Measurements from ENCODE around the gene BCL11B.

The BCL11B gene

DNA sequence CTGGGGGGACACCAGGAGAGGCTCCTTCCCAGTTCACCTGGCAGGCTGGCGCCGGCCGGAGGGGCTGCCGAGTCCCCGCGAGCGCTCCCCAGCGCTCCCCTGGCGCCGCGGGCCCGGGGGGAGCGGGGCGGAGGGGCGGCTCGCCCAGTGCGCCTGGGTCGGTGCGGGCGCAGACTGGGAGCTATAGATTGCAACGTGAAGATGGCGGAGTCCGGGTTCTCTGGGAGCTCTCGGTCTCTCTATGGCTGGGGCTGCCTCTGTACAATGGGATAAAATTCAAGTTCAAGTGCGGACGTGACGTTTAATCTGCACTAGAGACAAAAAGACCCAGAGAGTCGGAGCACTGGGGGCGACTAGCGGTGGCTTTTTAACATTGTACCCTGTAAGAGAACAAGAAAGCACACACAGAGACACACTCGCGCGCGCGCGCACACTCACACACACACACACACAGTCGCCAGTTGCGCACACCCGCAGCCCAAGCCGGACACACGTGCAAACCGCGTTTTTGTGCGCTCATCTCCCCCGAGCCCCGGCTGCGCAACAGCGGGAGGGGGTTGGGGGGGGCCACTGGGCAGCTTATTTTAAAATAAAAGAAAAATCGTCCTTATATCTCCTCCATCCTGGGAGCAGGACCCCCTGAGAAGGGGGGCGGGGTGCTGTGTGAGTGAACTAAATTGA, at the start of gene BCL11B:
BCL11B (minus strand) TSS at position 247 of the 681 bp plus-strand sequence. CDS start 979 bp downstream, outside the sequence.
- peak; percentile 90 for DNase-seq

DNA sequence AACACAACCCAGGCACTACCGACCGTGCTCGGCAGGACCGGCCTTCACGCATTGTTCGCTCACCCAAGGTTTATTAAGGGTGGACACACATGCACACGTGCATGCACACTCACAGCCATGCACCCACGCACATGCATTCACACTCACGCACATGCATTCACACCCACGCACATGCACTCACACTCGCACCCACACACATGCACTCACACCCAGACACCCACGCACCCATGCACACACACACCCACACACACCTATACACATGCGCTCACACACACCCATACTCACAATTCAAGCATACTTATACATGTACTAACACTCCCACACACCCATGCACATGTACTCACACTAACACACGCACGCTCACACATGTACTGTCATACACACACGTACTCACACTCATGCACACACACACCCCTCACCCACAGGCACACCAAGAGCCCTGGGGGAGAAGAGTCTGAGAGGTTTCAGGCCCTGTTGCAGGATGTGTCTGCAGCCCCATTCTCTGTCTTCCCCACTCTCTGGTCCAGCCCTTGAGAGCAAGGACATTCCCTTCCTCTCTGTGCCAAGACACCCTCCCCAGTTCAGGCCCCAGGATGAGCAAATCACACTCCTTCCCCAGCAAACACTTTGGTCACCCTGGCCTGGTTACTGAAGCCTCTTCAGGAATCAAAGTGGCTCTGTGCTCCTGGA, 49.4 kb upstream of the BCL11B start:
- no peak for DNase-seq

DNA sequence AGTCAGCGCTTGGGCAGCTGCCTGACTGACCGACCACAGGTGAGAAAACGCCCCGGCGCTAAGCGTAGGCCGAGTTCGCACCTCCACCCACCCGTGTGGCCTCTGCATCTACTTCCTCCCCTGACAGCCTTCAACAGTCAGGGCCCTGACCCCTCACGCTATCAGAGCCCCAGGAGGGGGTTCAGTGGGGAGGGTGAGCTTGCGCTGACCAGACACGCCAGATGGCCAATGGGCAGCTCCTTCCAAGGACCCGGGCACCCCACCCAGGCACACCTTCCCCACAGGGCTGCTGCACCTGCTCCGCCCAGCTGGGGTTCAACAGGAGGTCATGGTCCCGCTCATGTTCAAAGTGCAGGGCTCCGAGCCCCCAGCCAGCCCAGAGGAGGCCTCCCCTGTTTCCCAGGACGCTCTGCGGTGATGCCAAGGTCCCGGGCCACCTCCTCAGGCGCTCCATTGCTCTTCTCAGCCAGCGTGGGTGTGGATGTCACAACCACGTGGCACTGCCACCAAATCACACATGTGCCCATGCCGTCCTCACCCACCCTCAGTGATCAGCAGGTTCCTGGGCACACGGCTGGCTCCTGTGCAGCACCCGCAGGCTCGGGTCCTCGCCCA, 48.7 kb upstream of the BCL11B start:
- no peak for DNase-seq

DNA sequence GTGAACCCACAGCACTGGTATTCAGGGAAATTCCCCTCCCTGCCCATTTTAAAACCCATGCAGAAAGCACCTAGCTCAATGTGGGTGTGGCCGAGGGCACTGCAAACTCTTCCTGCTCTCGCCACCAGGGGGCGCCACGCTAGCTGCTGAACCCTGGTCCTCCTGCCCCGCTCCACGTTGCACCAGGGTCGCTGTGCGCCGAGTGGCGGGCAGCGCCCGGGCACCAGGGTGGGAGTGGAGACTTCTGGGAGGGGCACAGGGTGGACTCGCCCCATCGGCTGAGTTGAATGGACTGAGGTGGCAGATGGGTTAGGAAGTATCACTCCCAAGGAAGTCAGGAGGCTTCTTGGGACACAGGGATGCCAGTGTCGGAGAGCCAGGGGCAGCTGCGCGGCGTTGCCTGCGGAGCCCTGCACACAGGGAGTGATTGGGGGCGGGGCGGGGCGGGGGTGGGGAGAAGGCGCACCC, 48.1 kb upstream of the BCL11B start:
- DNase-seq, result peak; percentile 76

DNA sequence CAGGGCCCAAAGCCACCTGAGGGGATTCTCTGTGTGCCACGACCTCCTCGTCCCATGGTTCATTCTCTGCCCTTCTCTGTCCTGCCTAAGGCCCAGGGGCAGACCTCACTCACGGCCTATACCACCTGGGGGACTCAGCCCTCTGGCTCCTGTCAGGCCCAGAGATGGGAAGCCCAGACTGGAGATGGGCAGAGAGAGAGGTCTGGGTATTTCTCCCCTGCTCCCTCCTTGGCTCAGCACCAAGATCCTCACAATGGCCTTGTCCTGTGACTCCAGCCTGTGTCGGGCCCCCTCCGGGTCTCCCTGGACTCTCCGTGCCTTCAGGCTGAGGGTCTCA, 46.9 kb upstream of the BCL11B start:
- DNase-seq, result no peak

DNA sequence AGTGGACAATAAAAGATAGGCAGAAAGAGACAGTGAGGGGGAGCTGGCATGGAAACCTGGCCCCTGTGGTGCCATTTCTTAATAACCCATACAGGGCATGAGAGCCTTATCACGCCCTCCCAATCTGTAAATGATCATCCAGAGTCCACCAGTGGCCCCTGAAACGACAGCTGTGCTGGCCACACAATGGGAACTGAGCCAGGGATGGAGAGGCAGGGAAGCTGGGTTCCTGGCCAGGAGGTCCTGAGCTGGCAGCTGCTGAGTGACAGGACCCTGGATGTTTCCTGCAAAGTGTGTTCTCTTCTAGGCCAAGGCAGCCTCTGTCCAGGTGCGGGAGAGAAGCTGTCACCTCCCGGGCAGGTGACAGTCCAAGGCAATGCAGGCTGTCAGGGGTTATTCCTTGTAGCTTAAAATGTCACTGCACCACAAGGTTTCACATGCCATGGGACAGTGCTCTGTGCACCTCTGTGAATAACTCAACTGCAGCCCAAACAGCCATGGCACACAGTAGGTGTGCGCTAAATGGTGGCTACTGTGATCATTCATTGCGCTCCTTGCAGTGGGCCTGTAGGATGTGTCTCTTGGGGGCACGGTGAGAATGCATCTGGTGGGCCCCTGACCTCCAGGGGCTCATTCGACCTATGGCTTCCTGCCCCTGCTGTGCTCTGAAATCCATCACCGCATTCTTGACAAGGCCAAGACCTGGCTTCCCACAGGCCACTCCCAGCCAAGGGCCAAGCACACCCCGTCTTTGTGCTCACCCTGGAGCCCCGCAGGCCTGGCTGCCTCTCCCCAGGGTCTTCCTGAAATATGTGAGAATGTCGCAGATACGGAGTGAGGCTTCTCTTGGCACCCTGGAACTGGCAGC, 46.3 kb upstream of the BCL11B start:
- no peak for DNase-seq

DNA sequence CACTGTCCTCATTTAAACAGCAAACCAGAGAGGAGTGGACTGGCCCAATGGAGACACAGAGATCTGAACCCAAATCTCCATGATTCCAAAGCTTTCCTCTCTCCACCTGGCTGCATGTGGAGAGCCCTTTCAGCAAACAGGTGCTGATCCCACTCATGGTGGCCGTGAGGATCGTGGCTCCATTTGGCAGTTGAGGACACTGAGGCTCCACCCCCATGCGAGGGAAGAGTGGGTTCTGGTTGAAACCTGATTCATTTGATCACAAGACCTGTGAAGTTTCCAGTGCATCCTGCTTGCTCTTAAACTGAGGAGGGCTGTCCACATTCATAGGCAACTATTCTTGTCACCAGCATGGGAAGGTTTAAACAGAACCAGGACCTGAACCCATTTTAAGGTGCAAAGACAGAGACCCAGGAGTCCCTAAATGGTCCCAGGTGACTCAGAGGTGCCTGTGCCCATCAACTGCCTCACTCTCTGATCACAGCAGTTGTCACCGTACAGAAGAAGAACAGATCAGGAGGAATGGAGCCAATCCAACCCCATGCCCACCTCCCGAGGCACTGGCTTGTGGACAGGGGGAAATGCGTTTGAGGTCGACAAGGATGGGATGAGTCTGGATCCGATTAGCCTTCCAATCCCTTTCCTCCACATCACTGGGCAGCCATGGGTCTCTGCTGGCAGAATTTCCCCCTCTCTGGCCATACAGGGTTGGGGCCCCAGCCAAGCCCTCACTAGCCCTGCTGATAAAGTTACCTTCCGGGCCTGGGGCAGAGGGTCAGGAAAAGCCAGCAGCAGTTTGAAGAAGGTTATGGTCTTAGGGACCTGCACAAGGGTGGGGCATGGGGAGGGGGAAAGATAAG, 45.5 kb upstream of the BCL11B start:
- DNase-seq, result no peak

DNA sequence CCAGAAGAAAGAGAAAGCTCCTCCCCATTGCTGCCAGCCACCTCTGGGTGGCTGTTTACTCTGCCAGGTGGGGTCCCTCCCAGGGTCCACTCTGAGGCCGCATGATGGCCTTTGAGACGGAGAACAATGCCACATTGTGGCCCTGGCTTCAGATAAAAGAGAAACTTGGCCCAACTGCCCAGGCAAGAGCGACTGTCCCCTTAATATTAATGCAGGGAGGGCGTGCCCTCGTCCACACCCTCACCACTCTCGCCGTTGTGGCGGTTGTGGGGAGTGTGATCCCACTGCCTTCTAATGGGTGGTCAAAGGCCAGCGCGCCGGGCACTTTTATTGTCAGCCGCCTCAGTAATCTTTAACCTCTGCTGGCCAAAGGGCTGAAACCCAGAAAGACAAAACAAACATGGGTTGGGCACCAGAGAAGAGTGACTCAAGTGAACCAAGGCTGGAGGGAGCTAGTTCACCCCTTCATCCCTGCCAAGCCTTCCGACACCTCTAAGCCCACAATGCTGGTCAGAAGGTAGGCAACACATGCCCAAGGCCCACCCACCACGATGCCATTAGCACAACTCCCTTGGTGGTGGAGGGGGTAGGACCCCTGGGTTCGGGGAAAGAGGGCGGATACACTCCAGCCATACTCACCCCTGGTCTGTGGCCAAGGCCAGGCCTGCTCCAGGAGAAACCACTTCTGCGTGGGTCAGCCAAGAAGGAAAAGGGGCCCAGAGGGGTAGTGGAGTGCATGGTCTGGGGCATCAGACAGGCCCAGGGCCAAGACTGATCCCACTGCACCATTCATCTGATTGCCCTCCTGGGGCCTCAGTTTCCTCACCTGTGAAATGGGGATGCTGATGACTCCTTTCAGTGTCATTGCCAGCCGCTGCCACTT, 44.5 kb upstream of the BCL11B start:
- DNase-seq, result no peak

DNA sequence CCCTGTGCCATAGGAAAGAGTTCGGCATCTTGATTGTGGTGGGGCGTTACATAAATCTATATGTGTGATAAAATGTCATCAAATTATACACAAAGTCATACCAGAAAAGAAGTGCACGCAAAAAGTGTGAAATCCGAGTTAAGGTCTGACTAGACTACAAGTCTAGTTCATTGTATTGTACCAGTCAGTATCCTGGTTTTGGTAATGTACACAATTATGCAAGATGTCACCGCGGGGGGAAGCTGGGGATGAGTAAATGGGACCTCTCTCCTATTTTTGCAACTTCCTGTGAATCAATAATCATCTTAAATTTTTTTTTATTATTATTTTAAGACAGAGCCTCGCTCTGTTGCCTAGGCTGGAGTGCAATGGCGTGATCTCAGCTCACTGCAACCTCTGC, 43.2 kb upstream of the BCL11B start:
- DNase-seq, result no peak

DNA sequence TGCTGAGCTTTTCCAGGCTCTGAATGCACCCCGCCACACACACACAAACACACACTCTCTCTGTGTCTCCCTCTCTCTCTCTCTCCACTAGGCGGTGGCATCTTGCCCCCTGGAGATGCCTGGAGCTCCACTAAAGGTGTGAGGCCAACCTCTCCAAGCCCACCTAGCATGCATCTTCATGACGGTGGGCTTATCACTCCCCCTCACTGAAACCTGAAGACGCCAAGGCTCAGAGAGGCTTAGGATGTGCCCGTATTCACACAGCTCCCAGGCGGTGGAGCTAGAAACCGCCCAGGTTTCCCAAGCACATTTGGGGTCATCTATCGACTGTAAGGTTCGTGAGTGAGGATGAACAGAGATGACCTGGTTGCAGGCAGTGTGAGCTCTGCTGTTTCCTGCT, 42.6 kb upstream of the BCL11B start:
- DNase-seq, result no peak

DNA sequence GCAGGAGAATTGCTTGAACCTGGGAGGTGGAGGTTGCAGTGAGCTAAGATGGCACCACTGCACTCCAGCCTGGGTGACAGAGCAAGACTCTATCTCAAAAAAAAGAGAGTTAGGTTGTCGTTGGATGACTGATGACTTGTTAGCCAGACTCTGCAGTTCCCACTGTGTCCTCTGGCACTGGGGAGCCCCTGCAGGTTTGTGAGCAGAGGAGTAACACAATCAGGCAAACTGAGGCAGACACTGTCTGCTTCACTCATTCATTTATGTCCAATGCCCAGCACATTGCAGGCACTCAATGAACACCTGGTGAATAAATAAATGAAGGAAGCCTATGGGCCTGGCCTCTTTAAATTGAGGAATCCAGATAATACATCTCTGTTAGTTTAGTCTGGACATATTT, 41.2 kb upstream of the BCL11B start:
- DNase-seq, result no peak

DNA sequence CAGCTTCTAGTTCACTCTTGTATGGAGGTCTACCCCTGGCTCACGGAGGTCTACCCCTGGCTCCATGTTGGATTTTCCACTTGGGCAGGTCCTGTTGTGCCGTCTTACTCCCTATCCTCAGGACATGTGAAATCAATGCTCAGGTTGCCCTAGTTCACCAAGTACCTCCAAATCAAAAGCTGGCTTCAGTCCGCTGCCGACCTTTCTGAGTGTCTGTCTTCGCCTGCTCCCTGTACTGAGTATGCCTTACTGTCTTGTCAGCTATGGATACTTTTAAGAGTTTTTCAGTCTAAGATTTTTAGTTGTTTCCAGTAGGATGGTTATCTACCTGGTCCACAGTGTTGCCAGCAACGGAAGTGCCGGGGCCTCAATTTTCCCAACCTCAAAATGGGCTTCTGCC, 40.1 kb upstream of the BCL11B start:
- DNase-seq, result no peak

DNA sequence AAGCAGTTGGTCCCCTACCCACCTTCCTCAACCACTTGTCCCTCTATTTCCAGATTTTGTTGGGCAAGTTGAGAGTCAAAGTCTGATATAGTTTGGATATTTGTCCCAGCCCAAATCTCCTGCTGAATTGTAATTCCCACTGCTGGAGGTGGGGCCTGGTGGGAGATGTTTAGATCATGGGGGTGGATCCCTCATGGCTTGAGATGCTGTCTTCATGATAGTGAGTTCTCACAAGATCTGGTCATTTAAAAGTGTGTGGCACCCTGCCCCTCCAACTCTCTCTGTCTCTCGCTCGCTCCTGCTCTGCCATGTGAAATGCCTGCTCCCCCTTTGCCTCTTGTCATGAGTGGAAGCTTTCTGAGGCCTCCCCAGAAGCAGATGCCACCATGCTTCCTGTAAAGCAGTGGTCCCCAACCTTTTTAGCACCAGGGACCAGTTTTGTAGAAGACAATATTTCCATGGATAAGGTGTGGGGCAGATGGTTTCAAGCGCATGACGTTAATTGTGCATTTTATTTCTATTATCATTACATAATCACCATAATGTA, 37.3 kb upstream of the BCL11B start:
- DNase-seq, result no peak

DNA sequence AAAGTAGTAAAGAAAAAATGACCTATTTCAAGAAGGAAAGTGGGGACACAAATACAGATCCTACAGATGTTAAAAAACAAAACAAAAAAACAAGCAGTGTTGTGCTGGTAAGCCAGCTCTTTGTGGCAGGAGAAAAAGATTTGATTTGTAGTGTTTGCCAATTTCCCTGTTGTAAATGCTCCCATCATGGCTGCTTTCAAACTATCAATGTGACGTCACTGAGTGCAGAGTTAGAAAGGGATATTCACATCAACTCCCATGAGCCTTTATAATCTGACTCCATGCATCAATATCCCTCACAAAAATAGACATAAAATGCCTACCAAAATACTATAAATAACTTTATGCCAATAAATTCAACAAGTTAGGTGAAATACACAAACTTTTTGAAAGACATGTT, 32.2 kb upstream of the BCL11B start:
- DNase-seq, result no peak

DNA sequence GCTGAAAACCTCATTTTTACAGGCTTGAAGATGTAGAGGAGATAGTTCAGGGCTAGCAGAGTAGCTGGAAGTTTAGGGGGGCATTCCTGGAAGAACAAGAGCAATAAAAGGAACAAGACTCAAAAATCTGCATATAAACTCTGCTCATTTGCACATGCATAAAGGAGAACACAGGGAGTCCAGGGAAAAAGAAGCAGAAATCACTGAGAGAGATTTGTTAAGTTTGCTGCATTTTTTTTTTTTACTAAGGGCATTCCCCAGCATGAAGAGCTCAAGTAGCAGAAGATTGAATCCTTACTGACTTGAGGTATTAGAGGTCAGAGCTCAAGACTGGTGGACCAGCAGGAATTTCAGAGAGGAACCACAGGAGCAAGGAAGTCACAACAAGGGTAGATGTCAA, 28.2 kb upstream of the BCL11B start:
- DNase-seq, result no peak

DNA sequence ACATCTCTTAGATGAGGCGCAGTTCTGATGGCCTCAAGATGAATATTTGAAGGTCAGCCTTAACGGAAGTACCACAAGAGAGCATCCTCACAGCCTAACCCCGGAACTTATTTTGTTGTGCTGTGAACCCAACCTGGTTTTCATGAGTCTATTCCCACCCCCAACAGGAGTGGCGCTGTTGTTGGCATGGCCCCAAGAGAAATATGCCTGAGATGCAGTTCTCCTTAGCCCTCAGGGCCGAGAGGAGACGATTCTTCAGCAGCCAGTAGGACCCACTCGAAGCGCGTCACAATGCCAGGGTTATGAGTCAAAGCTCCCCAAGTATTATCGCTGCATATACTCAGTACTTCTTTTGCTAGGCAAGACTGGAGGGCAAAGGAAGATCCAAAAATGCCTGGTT, 24.5 kb upstream of the BCL11B start:
- no peak for DNase-seq

DNA sequence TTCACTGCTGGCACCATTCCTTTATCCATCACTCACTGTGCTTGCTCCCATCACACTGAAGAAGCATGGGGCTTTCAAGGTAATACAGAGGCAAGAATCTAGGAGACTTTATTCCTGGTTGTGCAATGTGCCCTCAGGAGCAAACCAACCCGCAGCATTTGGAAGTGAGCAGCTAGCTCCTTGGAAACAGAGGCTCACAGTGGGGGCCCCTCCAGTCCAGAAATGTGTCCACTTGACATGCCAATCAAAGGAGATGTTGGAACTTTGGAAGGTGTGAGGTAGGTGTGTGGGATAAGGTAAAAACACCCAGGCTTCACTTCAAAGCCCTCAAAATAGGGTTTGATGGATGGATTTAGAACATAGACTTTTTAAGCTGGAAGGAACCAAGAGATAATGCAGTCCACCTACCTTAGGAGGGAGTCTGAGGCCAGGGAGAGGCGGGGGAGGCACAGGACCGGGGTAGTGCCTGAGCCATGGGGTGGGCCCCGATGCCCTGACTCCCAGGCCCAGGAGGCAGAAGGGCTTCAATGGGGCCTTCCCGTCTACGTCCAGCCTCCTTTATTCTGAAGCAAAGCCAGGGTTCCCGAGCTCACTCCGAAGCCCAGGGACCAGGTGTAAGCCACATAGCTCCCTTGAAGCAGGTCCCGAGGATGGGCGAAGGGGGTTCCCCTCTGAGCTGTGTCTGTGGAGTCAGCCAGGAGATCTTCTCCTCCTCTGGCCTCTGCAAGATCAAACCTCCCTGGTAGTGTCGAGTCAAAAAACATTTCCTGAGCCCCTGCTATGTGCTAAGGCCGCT, 17.6 kb upstream of the BCL11B start:
- no peak for DNase-seq

DNA sequence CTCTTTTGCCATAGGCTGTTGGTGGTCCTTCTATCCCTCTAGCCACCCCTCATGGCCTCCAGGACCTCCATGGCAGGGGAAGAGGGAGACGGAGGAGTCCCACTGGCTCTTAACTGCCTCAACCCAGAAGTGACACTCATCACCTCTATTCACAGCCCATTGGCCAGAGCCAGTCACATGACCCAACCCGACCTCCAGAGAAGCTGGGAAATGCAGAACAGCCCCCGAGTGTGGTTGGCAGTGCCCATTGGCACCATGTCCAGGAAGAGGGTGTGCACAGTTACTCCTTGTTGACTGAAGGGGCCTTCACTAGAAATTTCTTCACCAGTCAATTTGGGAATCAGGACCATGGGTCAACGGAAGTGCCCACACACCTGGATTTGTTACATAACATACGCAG, 17.0 kb upstream of the BCL11B start:
- no peak for DNase-seq

DNA sequence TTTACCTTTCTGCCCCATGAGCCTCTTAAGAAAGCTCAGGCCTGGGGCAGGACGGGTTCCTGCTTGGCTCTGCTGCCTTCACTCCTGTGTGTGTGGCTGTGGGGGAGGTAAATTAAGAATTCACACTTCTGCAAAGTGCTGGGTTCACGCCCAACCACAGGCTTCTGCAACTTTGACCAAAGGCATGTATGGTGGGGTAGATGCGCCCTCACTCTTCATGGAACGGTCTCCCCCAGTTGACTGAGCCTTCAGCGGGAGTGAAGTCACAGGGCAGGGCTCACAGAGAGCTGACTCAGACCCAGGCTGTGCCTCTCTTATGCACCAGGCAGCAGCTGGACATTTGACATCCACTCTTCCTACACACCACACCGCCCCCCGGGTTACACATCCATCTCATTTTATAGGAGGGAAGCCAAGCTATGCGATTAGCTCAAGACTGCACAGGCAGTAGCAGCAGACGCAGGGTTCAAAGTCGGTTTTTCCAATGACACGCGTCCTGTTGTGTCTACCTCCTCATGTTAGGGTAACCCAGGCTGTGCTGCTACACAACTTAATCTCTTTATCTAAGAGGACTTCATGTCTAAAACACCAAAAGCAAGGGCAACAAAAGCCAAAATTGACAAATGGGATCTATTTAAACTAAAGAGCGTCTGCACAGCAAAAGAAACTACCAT, 15.4 kb upstream of the BCL11B start:
- DNase-seq, result no peak

DNA sequence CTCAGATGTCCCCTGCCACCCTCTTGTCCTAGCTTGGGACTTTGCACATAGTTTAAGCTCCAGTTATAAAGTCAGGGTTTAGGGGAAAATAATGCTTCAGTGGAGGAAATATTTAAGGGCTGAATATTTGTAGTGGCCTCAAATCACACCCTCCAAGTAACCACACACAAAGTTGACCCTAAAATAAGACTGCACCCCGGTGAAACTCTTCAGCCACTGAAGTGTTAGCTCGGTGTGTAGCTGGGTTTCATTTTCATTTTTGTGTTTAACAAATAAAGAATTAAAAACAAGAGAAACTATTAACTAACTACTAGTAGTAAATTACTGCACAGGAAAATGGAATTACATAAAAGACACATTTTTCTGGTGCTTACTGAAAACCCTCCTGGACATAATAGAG, 14.8 kb upstream of the BCL11B start:
- DNase-seq, result no peak
